H9 (cell line): ENCODE results near the gene ALKBH7. TPM values are rescaled to one million over a fixed set of nuclear protein-coding genes. Genes with fewer than 3 reads are reported as not detected.

ENCODE experiments used
- DNase-seq: peaks from one replicate; pipeline ENCODE4 v3.0.0-alpha.2; 2017
- H2AFZ ChIP-seq: one replicate; pipeline ENCODE4 v1.6.1; 2013; ENCODE audit warnings: mild to moderate bottlenecking, low read length, control low read depth, moderate library complexity
- H2AK5ac ChIP-seq: 2 replicates; pipeline ENCODE4 v1.6.1; 2013; ENCODE audit warnings: low read length, control low read depth, mixed read lengths; ENCODE audit not compliant: insufficient read length
- H2BK120ac ChIP-seq: one replicate; pipeline ENCODE4 v1.6.1; 2013; ENCODE audit warnings: low read depth, mild to moderate bottlenecking, low read length, control low read depth, inconsistent platforms; ENCODE audit not compliant: poor library complexity, severe bottlenecking
- H2BK12ac ChIP-seq: 2 replicates; pipeline ENCODE4 v1.6.1; 2013; ENCODE audit warnings: low read length, control low read depth, mixed read lengths, low read depth; ENCODE audit not compliant: insufficient read length
- H2BK15ac ChIP-seq: 2 replicates; pipeline ENCODE4 v1.6.1; 2013; ENCODE audit warnings: low read depth, low read length, control low read depth
- H2BK20ac ChIP-seq: one replicate; pipeline ENCODE4 v1.6.1; 2013; ENCODE audit warnings: low read depth, mild to moderate bottlenecking, low read length, control low read depth, inconsistent platforms; ENCODE audit not compliant: poor library complexity, severe bottlenecking
- H2BK5ac ChIP-seq: 2 replicates; pipeline ENCODE4 v1.6.1; 2013; ENCODE audit warnings: low read length, control low read depth, mixed read lengths; ENCODE audit not compliant: insufficient read length
- H3K14ac ChIP-seq: 2 replicates; pipeline ENCODE4 v1.6.1; 2013; ENCODE audit warnings: low read length, control low read depth; ENCODE audit not compliant: insufficient read depth
- H3K18ac ChIP-seq: 2 replicates; pipeline ENCODE4 v1.6.1; 2013; ENCODE audit warnings: low read depth, mild to moderate bottlenecking, mixed read lengths, low read length, control low read depth; ENCODE audit not compliant: insufficient read length
- H3K23ac ChIP-seq: 2 replicates; pipeline ENCODE4 v1.6.1; 2013; ENCODE audit warnings: low read length, control low read depth, mixed read lengths, low read depth; ENCODE audit not compliant: insufficient read length
- H3K23me2 ChIP-seq: 2 replicates; pipeline ENCODE4 v1.6.1; 2013; ENCODE audit warnings: low read depth, mild to moderate bottlenecking, mixed read lengths, low read length, control low read depth; ENCODE audit not compliant: insufficient read length, poor library complexity, severe bottlenecking
- H3K27ac ChIP-seq: 2 replicates; pipeline ENCODE4 v1.5.1; 2013; ENCODE audit warnings: low read length, control low read depth, mixed read lengths, low read depth; ENCODE audit not compliant: insufficient read length
- H3K27me3 ChIP-seq: 2 replicates; pipeline ENCODE4 v1.6.1; 2013; ENCODE audit warnings: low read length, control low read depth, inconsistent platforms; ENCODE audit not compliant: insufficient read depth
- H3K4ac ChIP-seq: 2 replicates; pipeline ENCODE4 v1.6.1; 2013; ENCODE audit warnings: low read depth, mild to moderate bottlenecking, control low read depth, inconsistent platforms, low read length, moderate library complexity
- H3K4me1 ChIP-seq: 2 replicates; pipeline ENCODE4 v1.6.1; 2013; ENCODE audit warnings: low read length, control low read depth, inconsistent platforms; ENCODE audit not compliant: insufficient read depth
- H3K4me2 ChIP-seq: 2 replicates; pipeline ENCODE4 v1.6.1; 2013; ENCODE audit warnings: low read length, control low read depth, mixed read lengths; ENCODE audit not compliant: insufficient read length, insufficient read depth
- H3K56ac ChIP-seq: 2 replicates; pipeline ENCODE4 v1.6.1; 2013; ENCODE audit warnings: low read depth, mild to moderate bottlenecking, mixed read lengths, low read length, control low read depth; ENCODE audit not compliant: insufficient read length
- H3K79me1 ChIP-seq: 2 replicates; pipeline ENCODE4 v1.6.1; 2013; ENCODE audit warnings: low read depth, mild to moderate bottlenecking, moderate library complexity, low read length, control low read depth, inconsistent platforms; ENCODE audit not compliant: insufficient read depth, poor library complexity, severe bottlenecking
- H3K79me2 ChIP-seq: 2 replicates; pipeline ENCODE4 v1.6.1; 2013; ENCODE audit warnings: low read length, control low read depth, inconsistent platforms; ENCODE audit not compliant: insufficient read depth
- H3K9ac ChIP-seq: 2 replicates; pipeline ENCODE4 v1.6.1; 2013; ENCODE audit warnings: low read length, control low read depth, mixed read lengths; ENCODE audit not compliant: insufficient read length; ENCODE audit errors: extremely low read depth
- H3K9me3 ChIP-seq: one replicate; pipeline ENCODE4 v1.6.1; 2013; ENCODE audit warnings: low read depth, low read length, inconsistent platforms; ENCODE audit not compliant: control insufficient read depth
- H3T11ph ChIP-seq: one replicate; pipeline ENCODE4 v1.6.1; 2013; ENCODE audit warnings: mild to moderate bottlenecking, low read length, control low read depth, inconsistent platforms
- H4K20me1 ChIP-seq: one replicate; pipeline ENCODE4 v1.6.1; 2013; ENCODE audit not compliant: control insufficient read depth, insufficient read length, insufficient read depth
- H4K5ac ChIP-seq: 2 replicates; pipeline ENCODE4 v1.6.1; 2013; ENCODE audit warnings: low read depth, mild to moderate bottlenecking, mixed read lengths, low read length, control low read depth; ENCODE audit not compliant: insufficient read length
- H4K8ac ChIP-seq: replicated peaks from 2 replicates; pipeline ENCODE4 v1.6.1; 2013; ENCODE audit warnings: low read length, control low read depth, mixed read lengths, low read depth; ENCODE audit not compliant: insufficient read length
- H4K91ac ChIP-seq: 2 replicates; pipeline ENCODE4 v1.6.1; 2013; ENCODE audit warnings: low read depth, mild to moderate bottlenecking, moderate library complexity, mixed read lengths, low read length, control low read depth; ENCODE audit not compliant: insufficient read length
- H3K27ac Mint-ChIP-seq, 3 experiments: 2 replicates in 2 of 3; 3 replicates in 1 of 3; pipeline ENCODE4 v1.8.0; 2020 to 2021; ENCODE audit warnings: mixed read lengths in 3 of 3, mild to moderate bottlenecking in 1 of 3, moderate library complexity in 1 of 3
- H3K27me3 Mint-ChIP-seq: 2 replicates; pipeline ENCODE4 v1.8.0; 2021; ENCODE audit warnings: low read depth, mild to moderate bottlenecking, moderate library complexity, mixed read lengths
- H3K36me3 Mint-ChIP-seq, 3 experiments: 2 replicates in 2 of 3; 3 replicates in 1 of 3; pipeline ENCODE4 v1.8.0; 2020 to 2021; ENCODE audit warnings: low read depth in 3 of 3, mixed read lengths in 3 of 3; ENCODE audit not compliant: insufficient read depth in 1 of 3
- H3K4me1 Mint-ChIP-seq, 2 experiments: 2 replicates each; pipeline ENCODE4 v1.8.0; 2020; ENCODE audit warnings: mixed read lengths in 2 of 2
- H3K4me3 Mint-ChIP-seq, 2 experiments: 2 replicates in 1 of 2; 3 replicates in 1 of 2; pipeline ENCODE4 v1.8.0; 2020 to 2021; ENCODE audit warnings: mild to moderate bottlenecking in 2 of 2, mixed read lengths in 2 of 2, moderate library complexity in 1 of 2
- H3K9me3 Mint-ChIP-seq, 2 experiments: 2 replicates in 1 of 2; 3 replicates in 1 of 2; pipeline ENCODE4 v1.8.0; 2020; ENCODE audit warnings: mild to moderate bottlenecking in 2 of 2, mixed read lengths in 2 of 2, moderate library complexity in 1 of 2
- CTCF ChIP-seq: fragments of 200-600 bp; sonication (generic); conservative IDR thresholded peaks from 3 replicates; pipeline ENCODE4 v1.8.0; 2021; ENCODE audit warnings: antibody characterized with exemption, mild to moderate bottlenecking
- WGBS: extraction: QIAGEN DNeasy Blood & Tissue Kit; methylation state at CpG from one replicate; pipeline ENCODE4 v1.1.7; 2013; ENCODE audit warnings: missing lambda C conversion rate, low lambda C conversion rate, mixed read lengths; ENCODE audit not compliant: insufficient read length; ENCODE audit errors: extremely low coverage; 5-methylcytosine and 5-hydroxymethylcytosine counted together
- total RNA-seq: library from RNA; stranded (reverse); gene quantifications from 2 replicates; pipeline ENCODE4 v1.2.1, GENCODE V29; 2021

ALKBH7 gene
- total RNA-seq, 1 experiment from 2014 or later: 85.7 TPM

GRCh38 chr19:6358003-6358402, 14.6 kb upstream of the ALKBH7 start:
- H2BK20ac ChIP-seq: no peak overlapping the region
- H3K36me3 Mint-ChIP-seq: no peaks in the 10 kb centered on the region
- no peak for TF ChIP-seq CTCF
- H3K27me3 ChIP-seq: no peaks in the 10 kb centered on the region
- no peak overlapping the region for H2AFZ ChIP-seq
- no peak overlapping the region for H3K4me3 Mint-ChIP-seq
- no peak overlapping the region for H2AK5ac ChIP-seq
- peaks cover 4 to 11% of the 10 kb centered on the region in 2 experiments; a peak in 3 of 4 replicates for H3K4me1 Mint-ChIP-seq
- no peak overlapping the region for H3K56ac ChIP-seq
- no peak overlapping the region for H3K18ac ChIP-seq
- no peak for DNase-seq
- no peak overlapping the region; a peak in 1 of 7 replicates for H3K27ac Mint-ChIP-seq
- no peak overlapping the region for H4K8ac ChIP-seq
- no peak overlapping the region for H3K23ac ChIP-seq
- H3K27me3 Mint-ChIP-seq: peaks cover 3% of the 10 kb centered on the region
- no peaks in the 10 kb centered on the region for H4K20me1 ChIP-seq
- no peaks in the 10 kb centered on the region for H3K4me1 ChIP-seq
- no CpG with 5 or more reads among the region's 9 CpGs for WGBS
- H4K5ac ChIP-seq: no peak overlapping the region
- H3K9me3 Mint-ChIP-seq: peaks cover 5 to 11% of the 10 kb centered on the region in 2 experiments; a peak in 2 of 5 replicates
- no peak overlapping the region for H2BK120ac ChIP-seq
- H3K79me1 ChIP-seq: no peaks in the 10 kb centered on the region
- H3K14ac ChIP-seq: no peak overlapping the region
- H2BK5ac ChIP-seq: no peak overlapping the region
- no peaks in the 10 kb centered on the region for H3K79me2 ChIP-seq
- no peak overlapping the region for H2BK15ac ChIP-seq
- H2BK12ac ChIP-seq: no peak overlapping the region
- no peak overlapping the region for H3K9ac ChIP-seq
- H3K4ac ChIP-seq: no peak overlapping the region
- H3K23me2 ChIP-seq: peaks cover 7% of the 10 kb centered on the region
- H3K4me2 ChIP-seq: no peak overlapping the region
- H3T11ph ChIP-seq: no peak overlapping the region
- no peak overlapping the region for H3K27ac ChIP-seq
- H3K9me3 ChIP-seq: no peaks in the 10 kb centered on the region
- H4K91ac ChIP-seq: no peak overlapping the region
